HCT116 (cell line): ENCODE data around the gene ERP29. TPM values are rescaled to one million over a fixed set of nuclear protein-coding genes. Genes with fewer than 3 reads are reported as not detected.

Source experiments
- ATAC-seq: fragments of 200-7000 bp; cut with Tn5 transposase; 2 replicates; pipeline ENCODE4 v1.9.1; 2020; ENCODE audit warnings: mild to moderate bottlenecking, moderate library complexity
- BruUV-seq: library from RNA; stranded (reverse); fragments of 400-500 nt; replicated peaks from 2 replicates; lab custom pipeline; 2021; lab: Mats Ljungman, UMichigan
- CTCF ChIA-PET: fragments of 300-600 bp; sonication (Branson Sonifier 250); formaldehyde crosslinking; loops from one replicate; lab custom pipeline; 2021; ENCODE audit warnings: antibody characterized with exemption; lab: Charles Lee
- POLR2A ChIA-PET: fragments of 300-600, 350-600 bp; sonication (Branson Sonifier 250); formaldehyde crosslinking; loops from one replicate; lab custom pipeline; 2021; ENCODE audit warnings: antibody characterized with exemption; lab: Charles Lee
- RAD21 ChIA-PET, 2 experiments: fragments of 300-600 bp; sonication (Branson Sonifier 250); formaldehyde crosslinking; loops; one replicate each; lab custom pipeline; 2023; ENCODE audit warnings: low total read pairs in 2 of 2; ENCODE audit not compliant: uncharacterized antibody in 2 of 2, unreplicated experiment in 2 of 2, low non-redundant PET in 1 of 2; lab: Charles Lee
- DNase-seq: peaks from one replicate; pipeline ENCODE4 v3.0.0-alpha.2; 2010; ENCODE audit warnings: low read depth, low spot score
- H2AFZ ChIP-seq: fragments of 200-600 bp; shearing (Covaris generic), sonication (generic); 2 replicates; pipeline ENCODE4 v1.6.1; 2017; ENCODE audit warnings: low read depth, mixed run types, mixed read lengths, antibody characterized with exemption, low read length; ENCODE audit not compliant: poor library complexity, severe bottlenecking
- H3K27ac ChIP-seq: 2 replicates; pipeline ENCODE4 v1.5.1; 2012; ENCODE audit warnings: low read depth, low read length
- H3K27me3 ChIP-seq: fragments of 200-600 bp; sonication (generic); 2 replicates; pipeline ENCODE4 v1.6.1; 2016; ENCODE audit warnings: mixed run types, low read length, mixed read lengths; ENCODE audit not compliant: insufficient read depth
- H3K36me3 ChIP-seq, 2 experiments: fragments of 200-500 bp in 1 of 2; fragments of 200-600 bp in 1 of 2; sonication (Bioruptor generic) in 1 of 2; sonication (generic) in 1 of 2; 2 replicates each; pipeline versions ENCODE4 v1.5.1 to v1.6.1; 2014 to 2016; ENCODE audit warnings: low read length in 2 of 2, inconsistent platforms in 1 of 2, mixed read lengths in 1 of 2, mixed run types in 1 of 2; ENCODE audit not compliant: insufficient read depth in 2 of 2, control insufficient read depth in 1 of 2
- H3K4me1 ChIP-seq, 2 experiments: fragments of 200-600 bp in 1 of 2; sonication (generic) in 1 of 2; 2 replicates each; pipeline versions ENCODE4 v1.5.1 to v1.6.1; 2012 to 2017; ENCODE audit warnings: low read length in 2 of 2, inconsistent platforms in 1 of 2, mild to moderate bottlenecking in 1 of 2, mixed read lengths in 1 of 2, mixed run types in 1 of 2, moderate library complexity in 1 of 2; ENCODE audit not compliant: insufficient read depth in 2 of 2, control insufficient read depth in 1 of 2
- H3K4me2 ChIP-seq: fragments of 200-600 bp; sonication (generic); 2 replicates; pipeline ENCODE4 v1.6.1; 2017; ENCODE audit warnings: mixed run types, low read length, mixed read lengths
- H3K4me3 ChIP-seq, 2 experiments: fragments of 200-600 bp in 1 of 2; sonication (generic) in 1 of 2; replicated peaks in 1 of 2; 2 replicates each; pipeline ENCODE4 v1.5.1; 2011 to 2016; ENCODE audit warnings: low read length in 2 of 2, control low read depth in 1 of 2, low read depth in 1 of 2, mild to moderate bottlenecking in 1 of 2, mixed read lengths in 1 of 2, mixed run types in 1 of 2
- H3K79me2 ChIP-seq: fragments of 200-600 bp; sonication (generic); 2 replicates; pipeline ENCODE4 v1.6.1; 2017; ENCODE audit warnings: mild to moderate bottlenecking, mixed run types, low read length, moderate library complexity, mixed read lengths; ENCODE audit not compliant: insufficient read depth
- H3K9ac ChIP-seq: fragments of 200-600 bp; sonication (generic); 2 replicates; pipeline ENCODE4 v1.6.1; 2016; ENCODE audit warnings: low read length, mixed read lengths
- H3K9me2 ChIP-seq: fragments of 200-600 bp; sonication (generic), shearing (Covaris generic); 2 replicates; pipeline ENCODE4 v1.6.1; 2017; ENCODE audit warnings: mixed run types, mild to moderate bottlenecking, moderate library complexity; ENCODE audit not compliant: insufficient read depth
- H3K9me3 ChIP-seq, 2 experiments: fragments of 200-500 bp in 1 of 2; fragments of 200-600 bp in 1 of 2; sonication (Bioruptor generic) in 1 of 2; sonication (generic) in 1 of 2; 2 replicates each; pipeline ENCODE4 v1.6.1; 2014 to 2017; ENCODE audit warnings: low read length in 2 of 2, mixed read lengths in 2 of 2, inconsistent platforms in 1 of 2, low read depth in 1 of 2, mild to moderate bottlenecking in 1 of 2, mixed run types in 1 of 2, moderate library complexity in 1 of 2; ENCODE audit not compliant: control insufficient read depth in 1 of 2, insufficient read depth in 1 of 2
- H4K20me1 ChIP-seq: fragments of 200-600 bp; sonication (generic), shearing (Covaris generic); 2 replicates; pipeline ENCODE4 v1.6.1; 2017; ENCODE audit warnings: mixed run types, mild to moderate bottlenecking, moderate library complexity; ENCODE audit not compliant: insufficient read depth
- ELF1 ChIP-seq: IDR thresholded peaks from 2 replicates; pipeline ENCODE4 v1.6.1; 2012; ENCODE audit warnings: low read depth, borderline replicate concordance
- EZH2 ChIP-seq: fragments of 200-600 bp; sonication (generic); IDR thresholded peaks from 2 replicates; pipeline ENCODE4 v1.6.1; 2017; ENCODE audit warnings: antibody characterized with exemption, mixed run types
- JUND ChIP-seq: IDR thresholded peaks from 2 replicates; pipeline ENCODE4 v1.6.1; 2012
- POLR2A ChIP-seq: IDR thresholded peaks from 2 replicates; pipeline ENCODE4 v1.7.0; 2011; ENCODE audit warnings: borderline replicate concordance; ENCODE audit not compliant: insufficient read depth, insufficient read length; ENCODE audit errors: extremely low read depth
- POLR2AphosphoS5 ChIP-seq: IDR thresholded peaks from 2 replicates; pipeline ENCODE4 v1.6.1; 2011; ENCODE audit warnings: mild to moderate bottlenecking, low read depth, low read length, moderate library complexity
- RAD21 ChIP-seq: IDR thresholded peaks from 2 replicates; pipeline ENCODE4 v1.6.1; 2012; ENCODE audit warnings: low read depth, mild to moderate bottlenecking
- SRF ChIP-seq: IDR thresholded peaks from 2 replicates; pipeline ENCODE4 v1.6.1; 2012; ENCODE audit warnings: low read depth
- TCF7L2 ChIP-seq: IDR thresholded peaks from 2 replicates; pipeline ENCODE4 v1.7.0; 2011; ENCODE audit warnings: borderline replicate concordance, inconsistent platforms; ENCODE audit not compliant: insufficient read depth, insufficient read length; ENCODE audit errors: extremely low read depth
- ZNF274 ChIP-seq: fragments of 200-500 bp; sonication (Bioruptor generic); IDR thresholded peaks from 2 replicates; pipeline ENCODE4 v1.6.1; 2014; ENCODE audit warnings: mild to moderate bottlenecking, low read depth, low read length, inconsistent platforms
- intact Hi-C: fragments of 100-400 bp; cut with micrococcal nuclease; formaldehyde crosslinking; loops from 2 replicates; pipeline ENCODE4 v1.10.0; 2022
- total RNA-seq: library from RNA; stranded (reverse); gene quantifications from one replicate; pipeline ENCODE4 v1.2.1, GENCODE V29; 2021; ENCODE audit not compliant: unreplicated experiment
- TF ChIP-seq, protein P1 (sequence below): IDR thresholded peaks from 2 replicates; pipeline ENCODE4 v1.6.1; 2011; ENCODE audit warnings: mild to moderate bottlenecking, low read length, moderate library complexity; ENCODE audit not compliant: insufficient replicate concordance; ENCODE audit errors: extremely low read depth
- TF ChIP-seq, protein P2 (sequence below): IDR thresholded peaks from 2 replicates; pipeline ENCODE4 v1.6.1; 2012

ERP29 gene
- total RNA-seq, 1 experiment from 2014 or later = 130 TPM

DNA sequence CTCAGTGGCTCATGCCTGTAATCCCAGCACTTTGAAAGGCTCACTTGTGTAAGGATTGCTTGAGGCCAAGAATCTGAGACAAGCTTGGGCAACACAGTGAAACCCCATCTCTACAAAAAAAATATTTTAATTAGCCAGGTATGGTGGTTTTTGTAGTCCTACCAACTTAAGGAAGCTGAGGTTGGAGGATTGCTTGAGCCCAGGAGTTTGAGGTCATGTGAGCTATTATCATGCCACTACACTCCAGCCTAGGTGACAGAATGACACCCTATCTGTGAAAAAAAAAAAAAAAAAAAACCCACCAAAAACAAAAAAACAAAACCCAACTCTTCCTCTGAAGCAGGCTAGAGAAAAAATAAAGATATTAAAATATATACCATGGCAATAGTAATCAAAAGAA lies 41.4 kb upstream of the ERP29 start (continued):
- TF ChIP-seq POLR2AphosphoS5 = no peak
- no peak for TF ChIP-seq EZH2
- TF ChIP-seq TCF7L2 = no peak
- no peak for TF ChIP-seq RAD21
- TF ChIP-seq ELF1 = no peak
- no peak for TF ChIP-seq POLR2A
- no peak for TF ChIP-seq SRF

DNA sequence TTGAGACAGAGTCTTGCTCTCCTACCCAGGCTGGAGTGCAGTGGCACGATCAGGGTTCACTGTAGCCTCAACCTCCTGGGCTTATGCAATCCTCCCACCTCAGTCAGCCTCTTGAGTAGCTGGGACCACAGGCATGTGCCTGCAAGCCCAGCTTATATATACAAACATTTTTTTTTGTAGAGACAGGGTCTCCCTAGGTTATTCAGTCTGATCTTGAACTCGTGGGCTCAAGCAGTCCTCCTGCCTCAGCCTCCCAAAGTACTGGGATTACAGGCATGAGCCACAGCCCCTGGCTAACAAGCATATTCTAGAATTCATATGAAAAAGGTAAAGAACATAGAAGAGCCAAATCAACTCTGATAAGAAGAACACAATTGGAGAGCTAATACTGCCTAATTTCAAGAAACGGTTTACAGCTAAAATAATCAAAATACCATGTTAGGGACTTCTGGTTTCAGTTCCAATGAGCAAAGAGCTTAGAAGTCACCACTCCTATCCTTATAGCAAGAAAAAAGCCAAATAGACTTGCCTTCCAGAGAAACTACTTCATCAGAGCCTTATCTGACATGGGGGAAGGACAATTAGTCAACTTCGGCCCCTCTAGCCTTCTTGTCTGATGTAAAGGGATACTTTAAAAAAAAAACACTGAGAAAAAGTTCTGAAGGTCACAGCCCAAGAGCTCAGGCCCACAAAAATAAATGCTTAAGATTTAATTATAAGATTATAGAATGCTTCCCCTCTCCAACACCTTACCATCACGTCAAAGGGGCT lies 37.9 kb upstream of the ERP29 start:
- Histone ChIP-seq H3K79me2 (no peaks in the 10 kb centered on the region), H3K27me3 (no peaks in the 10 kb centered on the region), H2AFZ (no peak overlapping the region), H3K9me2 (no peaks in the 10 kb centered on the region), H4K20me1 (no peaks in the 10 kb centered on the region), H3K4me3 (no peak overlapping the region), H3K36me3 (no peaks in the 10 kb centered on the region), H3K9me3 (no peaks in the 10 kb centered on the region; a peak in 1 of 4 replicates), H3K9ac (no peak overlapping the region), H3K4me2 (no peak overlapping the region), H3K27ac (no peak overlapping the region), H3K4me1 (no peaks in the 10 kb centered on the region)
- DNase-seq (no peak), ATAC-seq (no peak)
- ChIA-PET POLR2A (no interaction called here), RAD21 (no interaction called here), CTCF (no interaction called here)
- BruUV-seq = no TSS peak
- TF ChIP-seq, protein P1, sequence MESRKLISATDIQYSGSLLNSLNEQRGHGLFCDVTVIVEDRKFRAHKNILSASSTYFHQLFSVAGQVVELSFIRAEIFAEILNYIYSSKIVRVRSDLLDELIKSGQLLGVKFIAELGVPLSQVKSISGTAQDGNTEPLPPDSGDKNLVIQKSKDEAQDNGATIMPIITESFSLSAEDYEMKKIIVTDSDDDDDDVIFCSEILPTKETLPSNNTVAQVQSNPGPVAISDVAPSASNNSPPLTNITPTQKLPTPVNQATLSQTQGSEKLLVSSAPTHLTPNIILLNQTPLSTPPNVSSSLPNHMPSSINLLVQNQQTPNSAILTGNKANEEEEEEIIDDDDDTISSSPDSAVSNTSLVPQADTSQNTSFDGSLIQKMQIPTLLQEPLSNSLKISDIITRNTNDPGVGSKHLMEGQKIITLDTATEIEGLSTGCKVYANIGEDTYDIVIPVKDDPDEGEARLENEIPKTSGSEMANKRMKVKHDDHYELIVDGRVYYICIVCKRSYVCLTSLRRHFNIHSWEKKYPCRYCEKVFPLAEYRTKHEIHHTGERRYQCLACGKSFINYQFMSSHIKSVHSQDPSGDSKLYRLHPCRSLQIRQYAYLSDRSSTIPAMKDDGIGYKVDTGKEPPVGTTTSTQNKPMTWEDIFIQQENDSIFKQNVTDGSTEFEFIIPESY = no peak
- no peak for TF ChIP-seq JUND
- TF ChIP-seq, protein P2, sequence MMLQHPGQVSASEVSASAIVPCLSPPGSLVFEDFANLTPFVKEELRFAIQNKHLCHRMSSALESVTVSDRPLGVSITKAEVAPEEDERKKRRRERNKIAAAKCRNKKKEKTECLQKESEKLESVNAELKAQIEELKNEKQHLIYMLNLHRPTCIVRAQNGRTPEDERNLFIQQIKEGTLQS = no peak
- TF ChIP-seq ZNF274 = no peak
- intact Hi-C loops = no loop called here
